Transverse colon (tissue), 4 donors: ENCODE results near the gene LRRC8A.

Source experiments
- CTCF ChIP-seq, 5 experiments: fragments of 200-600 bp in 3 of 5; fragments of 450-650 bp in 2 of 5; sonication (generic) in 3 of 5; IDR thresholded peaks; 1 replicate in 2 of 5; 2 replicates in 3 of 5; pipeline ENCODE4 v1.5.1; 2016 to 2017; ENCODE audit warnings: antibody characterized with exemption in 5 of 5, inconsistent platforms in 3 of 5, mild to moderate bottlenecking in 2 of 5, moderate library complexity in 1 of 5
- POLR2A ChIP-seq: fragments of 450-650 bp; IDR thresholded peaks from one replicate; pipeline ENCODE4 v1.6.1; 2016; ENCODE audit warnings: antibody characterized with exemption, mild to moderate bottlenecking, moderate library complexity
- POLR2AphosphoS5 ChIP-seq, 3 donors: sonication (generic); formaldehyde crosslinking; IDR thresholded peaks; one replicate each; pipeline ENCODE4 v1.6.1; 2016; ENCODE audit warnings: antibody characterized with exemption in 3 of 3

- TF ChIP-seq CTCF (IDR thresholded peaks at IDR 0.05) (no peak), POLR2A (no peak), POLR2AphosphoS5 (IDR thresholded peaks at IDR 0.05) (no peak)
These were observed 34.8 kb downstream of the LRRC8A start for GRCh38 chr9:128916745-128917144.
